Esophagus muscularis mucosa (tissue), 4 donors: ENCODE data around the gene WNT7B. TPM values are rescaled to one million over a fixed set of nuclear protein-coding genes. Genes with fewer than 3 reads are reported as not detected.

Experiments
- DNase-seq: peaks from one replicate; pipeline ENCODE4 v3.0.0-alpha.2; 2017; ENCODE audit errors: extremely low spot score
- H3K27ac ChIP-seq, 4 donors: fragments of 200-600 bp; sonication (generic); replicated peaks in 1 of 4; 1 replicate in 3 of 4; 2 replicates in 1 of 4; pipeline ENCODE4 v1.5.1; 2016 to 2019; ENCODE audit warnings: mild to moderate bottlenecking in 1 of 4
- H3K27me3 ChIP-seq, 4 donors: fragments of 200-600 bp; sonication (generic); one replicate each; pipeline versions ENCODE4 v1.5.1 to v1.6.0; 2016 to 2019
- H3K36me3 ChIP-seq, 4 donors: fragments of 200-600 bp; sonication (generic); one replicate each; pipeline ENCODE4 v1.5.1; 2016 to 2019
- H3K4me1 ChIP-seq, 4 donors: fragments of 200-600 bp; sonication (generic); one replicate each; pipeline ENCODE4 v1.5.1; 2016 to 2019
- H3K4me3 ChIP-seq, 4 donors: fragments of 200-600 bp; sonication (generic); 1 replicate in 2 of 4; 2 replicates in 2 of 4; pipeline ENCODE4 v1.5.1; 2016 to 2019; ENCODE audit warnings: mild to moderate bottlenecking in 4 of 4, moderate library complexity in 1 of 4
- H3K9me3 ChIP-seq, 4 donors: fragments of 200-600 bp; sonication (generic); 1 replicate in 3 of 4; 2 replicates in 1 of 4; pipeline ENCODE4 v1.5.1; 2016 to 2019
- EP300 ChIP-seq: sonication (generic); formaldehyde crosslinking; IDR thresholded peaks from one replicate; pipeline ENCODE4 v1.6.1; 2017; ENCODE audit warnings: antibody characterized with exemption
- POLR2A ChIP-seq: fragments of 450-650 bp; IDR thresholded peaks from one replicate; pipeline ENCODE4 v1.6.1; 2017; ENCODE audit warnings: antibody characterized with exemption, moderate library complexity, mild to moderate bottlenecking, low read depth
- POLR2AphosphoS5 ChIP-seq, 2 donors: sonication (generic); formaldehyde crosslinking; IDR thresholded peaks; one replicate each; pipeline ENCODE4 v1.6.1; 2017; ENCODE audit warnings: antibody characterized with exemption in 2 of 2
- WGBS: methylation state at CpG from one replicate; pipeline ENCODE4 v1.1.5; 2018; 5-methylcytosine and 5-hydroxymethylcytosine counted together
- intact Hi-C: fragments of 100-400 bp; cut with DNase I; formaldehyde crosslinking; loops from one replicate; pipeline ENCODE4 v1.15.1; 2023
- total RNA-seq, 4 donors: library from RNA; depleted of rRNA; stranded (reverse); fragments of >200 nt; gene quantifications; one replicate each; pipeline versions ENCODE4 v1.1.0 to v1.2.1, GENCODE V29; 2016
- TF ChIP-seq, protein P1 (sequence below), 3 experiments: fragments of 200-600 bp in 2 of 3; fragments of 450-650 bp in 1 of 3; sonication (generic) in 2 of 3; IDR thresholded peaks; one replicate each; pipeline ENCODE4 v1.5.1; 2017 to 2019; ENCODE audit warnings: antibody characterized with exemption in 3 of 3, mild to moderate bottlenecking in 2 of 3, moderate library complexity in 1 of 3

WNT7B gene
- total RNA-seq, 4 donors from 2014 or later = not detected

DNA sequence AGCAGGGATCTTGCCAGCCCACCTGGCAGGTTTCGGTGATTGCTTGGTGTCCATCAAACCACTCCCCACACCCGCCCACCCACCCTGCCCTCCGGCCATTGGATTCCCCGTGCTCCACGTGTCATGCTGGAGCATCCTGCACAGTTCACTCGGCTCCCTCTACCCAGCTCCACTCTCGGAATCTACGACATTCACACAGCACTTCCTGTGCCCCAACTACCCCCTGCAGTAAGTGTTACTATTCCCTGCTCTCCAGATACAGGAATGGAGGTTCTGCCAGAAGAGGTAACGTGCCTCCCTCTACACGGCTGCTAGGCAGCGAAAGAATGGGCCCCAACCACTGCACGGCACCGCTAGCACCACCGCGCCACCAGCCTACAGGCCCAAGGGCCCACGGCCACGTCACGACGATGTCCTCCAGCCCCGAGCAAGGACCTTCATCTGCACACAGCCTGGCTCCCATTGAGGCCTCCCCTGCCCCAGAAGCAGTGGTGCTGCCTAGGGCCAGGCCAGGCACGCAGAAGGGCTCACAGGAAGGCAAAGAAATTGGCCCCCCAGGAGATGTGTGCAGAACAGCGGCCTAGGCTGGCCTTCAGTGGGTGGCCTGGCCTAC lies 27.6 kb downstream of the WNT7B start:
- Histone ChIP-seq H3K4me3 (no peak overlapping the region), H3K27me3 (peaks cover 0 to 28% (median 0%) of the 10 kb centered on the region in 4 donors), H3K9me3 (no peaks in the 10 kb centered on the region), H3K4me1 (no peaks in the 10 kb centered on the region), H3K36me3 (no peaks in the 10 kb centered on the region), H3K27ac (no peak overlapping the region)
- intact Hi-C loops = no loop called here
- DNase-seq = no peak
- 90% methylated on average over 17 of the region's 22 CpGs for WGBS
- TF ChIP-seq POLR2A (no peak), POLR2AphosphoS5 (IDR thresholded peaks at IDR 0.05) (no peak), EP300 (no peak)
- TF ChIP-seq, protein P1, sequence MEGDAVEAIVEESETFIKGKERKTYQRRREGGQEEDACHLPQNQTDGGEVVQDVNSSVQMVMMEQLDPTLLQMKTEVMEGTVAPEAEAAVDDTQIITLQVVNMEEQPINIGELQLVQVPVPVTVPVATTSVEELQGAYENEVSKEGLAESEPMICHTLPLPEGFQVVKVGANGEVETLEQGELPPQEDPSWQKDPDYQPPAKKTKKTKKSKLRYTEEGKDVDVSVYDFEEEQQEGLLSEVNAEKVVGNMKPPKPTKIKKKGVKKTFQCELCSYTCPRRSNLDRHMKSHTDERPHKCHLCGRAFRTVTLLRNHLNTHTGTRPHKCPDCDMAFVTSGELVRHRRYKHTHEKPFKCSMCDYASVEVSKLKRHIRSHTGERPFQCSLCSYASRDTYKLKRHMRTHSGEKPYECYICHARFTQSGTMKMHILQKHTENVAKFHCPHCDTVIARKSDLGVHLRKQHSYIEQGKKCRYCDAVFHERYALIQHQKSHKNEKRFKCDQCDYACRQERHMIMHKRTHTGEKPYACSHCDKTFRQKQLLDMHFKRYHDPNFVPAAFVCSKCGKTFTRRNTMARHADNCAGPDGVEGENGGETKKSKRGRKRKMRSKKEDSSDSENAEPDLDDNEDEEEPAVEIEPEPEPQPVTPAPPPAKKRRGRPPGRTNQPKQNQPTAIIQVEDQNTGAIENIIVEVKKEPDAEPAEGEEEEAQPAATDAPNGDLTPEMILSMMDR (IDR thresholded peaks at IDR 0.05) = no peak

DNA sequence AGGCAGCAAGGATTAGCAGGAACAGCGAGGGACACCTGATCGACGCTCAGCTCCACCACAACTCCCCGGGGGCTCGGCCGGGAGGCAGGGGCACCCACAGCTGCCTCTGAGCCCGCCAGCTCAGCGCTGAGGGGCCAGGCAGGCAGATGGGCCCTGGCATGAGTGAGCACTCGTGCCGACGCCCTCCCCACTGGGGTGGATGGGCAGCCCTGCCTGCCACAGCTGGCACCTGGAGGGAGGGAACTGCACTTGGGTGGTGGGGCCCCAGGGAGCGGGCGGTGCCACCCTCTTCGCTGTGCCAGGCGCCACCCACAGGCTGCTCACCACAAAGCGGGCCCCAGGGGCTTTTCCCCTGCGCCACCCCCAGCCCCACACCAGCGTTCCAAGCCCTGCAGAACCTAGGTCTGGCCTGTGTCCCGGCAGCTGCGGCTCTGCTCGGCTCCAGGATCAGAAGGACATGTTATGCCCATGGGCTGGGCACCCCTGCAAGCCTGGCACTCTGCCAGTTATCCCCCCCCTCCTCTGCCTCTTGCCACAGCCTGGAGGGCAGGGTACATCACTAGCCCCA lies 28.8 kb downstream of the WNT7B start:
- DNase-seq = no peak
- Histone ChIP-seq H3K36me3 (no peaks in the 10 kb centered on the region), H3K9me3 (no peaks in the 10 kb centered on the region), H3K27me3 (peaks cover 0 to 21% (median 0%) of the 10 kb centered on the region in 4 donors), H3K4me3 (no peak overlapping the region), H3K27ac (no peak overlapping the region), H3K4me1 (no peaks in the 10 kb centered on the region)
- intact Hi-C loops = no loop called here
- TF ChIP-seq POLR2A (no peak), POLR2AphosphoS5 (IDR thresholded peaks at IDR 0.05) (no peak), EP300 (no peak)
- TF ChIP-seq, protein P1 (IDR thresholded peaks at IDR 0.05) = no peak
- WGBS = no CpG with 5 or more reads among the region's 21 CpGs

DNA sequence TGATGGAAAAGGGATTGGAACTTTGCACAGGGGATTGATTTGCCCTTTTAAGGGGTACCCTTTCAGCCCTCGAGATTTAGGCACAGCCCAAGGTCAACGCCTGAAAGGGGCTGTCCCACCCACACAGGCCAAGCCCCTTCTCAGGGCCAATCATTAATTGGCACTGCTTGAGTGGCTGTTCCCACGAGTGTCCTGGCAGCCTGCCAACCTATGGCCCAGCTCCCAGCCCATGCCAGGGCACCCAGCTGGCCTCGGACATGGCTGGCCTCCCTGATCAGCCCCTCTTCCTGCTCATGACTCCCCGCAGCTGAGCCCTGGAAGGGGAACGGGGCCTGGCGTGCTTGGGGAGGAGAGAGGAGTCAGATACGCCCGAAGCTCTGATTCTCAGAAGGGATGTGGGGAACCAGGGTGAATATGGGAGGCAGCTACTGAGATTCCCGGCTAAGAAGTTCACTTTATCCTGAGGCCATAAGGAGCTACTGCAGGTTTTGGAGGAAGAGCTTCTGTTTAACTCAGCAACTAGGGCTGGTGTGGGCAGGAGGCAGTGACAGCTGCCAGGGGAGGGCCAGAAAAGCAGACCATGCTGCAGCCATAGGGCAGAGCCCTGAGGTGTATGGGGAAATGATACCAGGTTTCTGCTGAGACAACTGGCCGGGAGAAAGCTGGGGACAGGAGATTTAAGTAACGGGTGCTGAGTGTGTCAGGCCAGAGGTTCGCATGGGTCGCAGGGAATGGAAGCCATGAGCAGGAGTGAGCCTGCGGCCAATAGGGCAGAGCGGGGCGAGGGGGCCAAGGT lies 30.0 kb downstream of the WNT7B start:
- Histone ChIP-seq H3K27ac (no peak overlapping the region), H3K27me3 (peaks cover 0 to 9% (median 0%) of the 10 kb centered on the region in 4 donors), H3K4me3 (no peak overlapping the region), H3K9me3 (no peaks in the 10 kb centered on the region), H3K36me3 (no peaks in the 10 kb centered on the region), H3K4me1 (no peaks in the 10 kb centered on the region)
- no peak for DNase-seq
- intact Hi-C loops = no loop called here
- TF ChIP-seq, protein P1 (IDR thresholded peaks at IDR 0.05) = no peak
- TF ChIP-seq POLR2A (no peak), POLR2AphosphoS5 (IDR thresholded peaks at IDR 0.05) (no peak), EP300 (no peak)
- WGBS = 81% methylated on average over 16 of the region's 17 CpGs

DNA sequence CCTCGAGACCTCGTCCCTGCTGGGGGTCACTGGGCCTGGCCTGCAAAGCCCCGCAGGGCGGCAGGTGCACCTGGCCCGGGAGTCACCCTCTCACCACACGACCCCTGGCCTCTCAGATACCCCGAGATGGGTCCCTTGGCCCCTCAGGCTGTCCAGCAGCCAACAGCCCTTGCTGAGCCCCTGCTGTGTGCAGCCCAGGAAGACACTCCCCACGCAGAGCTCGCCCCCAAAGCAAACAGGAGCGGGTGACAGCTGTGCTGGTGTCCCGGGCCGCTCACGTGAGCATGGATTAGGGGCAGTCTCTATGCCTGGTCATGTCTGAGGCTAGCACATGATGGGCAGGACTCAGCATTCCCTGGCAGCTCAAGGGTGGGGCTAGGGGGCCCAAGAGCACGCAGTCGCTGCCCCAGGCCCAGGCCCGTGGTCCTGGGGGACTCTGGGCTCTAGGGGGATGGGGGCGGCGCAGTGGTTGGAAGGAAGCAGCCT lies 31.3 kb downstream of the WNT7B start:
- Histone ChIP-seq H3K27ac (no peak overlapping the region), H3K36me3 (no peaks in the 10 kb centered on the region), H3K4me3 (no peak overlapping the region), H3K4me1 (no peaks in the 10 kb centered on the region), H3K9me3 (no peaks in the 10 kb centered on the region), H3K27me3 (peaks cover 0 to 6% (median 0%) of the 10 kb centered on the region in 4 donors)
- 94% methylated on average over 9 of the region's 18 CpGs for WGBS
- DNase-seq = no peak
- intact Hi-C loops = no loop called here
- TF ChIP-seq EP300 (no peak), POLR2A (no peak), POLR2AphosphoS5 (IDR thresholded peaks at IDR 0.05) (no peak)
- TF ChIP-seq, protein P1 (IDR thresholded peaks at IDR 0.05) = no peak
